Heart left ventricle (tissue), 16 donors: ENCODE data around the gene PRDM8. TPM values are rescaled to one million over a fixed set of nuclear protein-coding genes. Genes with fewer than 3 reads are reported as not detected.

Experiments
- ATAC-seq, 4 donors: fragments of 200-7000 bp; cut with Tn5 transposase; one replicate each; pipeline ENCODE4 v1.9.1; 2020 to 2022; ENCODE audit warnings: moderate library complexity in 4 of 4, mild to moderate bottlenecking in 3 of 4, moderate number of reproducible peaks in 1 of 4
- DNase-seq, 5 donors: peaks; one replicate each; pipeline ENCODE4 v3.0.0-alpha.2; 2020
- H3K27ac ChIP-seq, 12 donors: fragments of 200-600 bp; sonication (generic) in 4 of 12; one replicate each; pipeline versions ENCODE4 v1.5.0 to v1.8.0; 2016 to 2022; ENCODE audit warnings: mild to moderate bottlenecking in 2 of 12
- H3K27me3 ChIP-seq, 9 donors: fragments of 200-600 bp; sonication (generic) in 2 of 9; one replicate each; pipeline versions ENCODE4 v1.5.1 to v1.8.0; 2016 to 2022; ENCODE audit warnings: mild to moderate bottlenecking in 3 of 9
- H3K36me3 ChIP-seq, 9 donors: fragments of 200-600 bp; sonication (generic) in 2 of 9; one replicate each; pipeline versions ENCODE4 v1.5.0 to v1.8.0; 2018 to 2022; ENCODE audit warnings: mild to moderate bottlenecking in 2 of 9
- H3K4me1 ChIP-seq, 12 donors: fragments of 200-600 bp; sonication (generic) in 4 of 12; one replicate each; pipeline versions ENCODE4 v1.5.0 to v1.8.0; 2016 to 2022; ENCODE audit warnings: mild to moderate bottlenecking in 3 of 12
- H3K4me3 ChIP-seq, 12 donors: fragments of 200-600 bp; sonication (generic) in 4 of 12; one replicate each; pipeline versions ENCODE4 v1.5.0 to v1.8.0; 2017 to 2022; ENCODE audit warnings: mild to moderate bottlenecking in 9 of 12, moderate library complexity in 4 of 12
- H3K9me3 ChIP-seq, 12 donors: fragments of 200-600 bp; sonication (generic) in 4 of 12; one replicate each; pipeline versions ENCODE4 v1.5.0 to v1.8.0; 2016 to 2022; ENCODE audit warnings: mild to moderate bottlenecking in 1 of 12
- CTCF ChIP-seq, 12 donors: fragments of 200-600 bp; sonication (generic) in 4 of 12; IDR thresholded peaks; one replicate each; pipeline versions ENCODE4 v1.5.0 to v1.8.0; 2018 to 2022; ENCODE audit warnings: antibody characterized with exemption in 12 of 12, mild to moderate bottlenecking in 5 of 12
- POLR2A ChIP-seq, 2 donors: fragments of 450-650 bp; IDR thresholded peaks; one replicate each; pipeline ENCODE4 v1.6.1; 2017; ENCODE audit warnings: antibody characterized with exemption in 2 of 2, mild to moderate bottlenecking in 2 of 2, moderate library complexity in 2 of 2
- WGBS, 4 donors: extraction: QIAGEN DNeasy Blood & Tissue Kit in 2 of 4; methylation state at CpG; one replicate each; pipeline versions ENCODE4 v1.1.5 to v1.1.7; 2013 to 2018; 5-methylcytosine and 5-hydroxymethylcytosine counted together
- intact Hi-C, 10 donors: fragments of 100-400 bp; cut with DNase I; formaldehyde crosslinking; loops; one replicate each; pipeline versions ENCODE4 v1.11.1 to v1.14.2; 2022
- polyA plus RNA-seq, 2 donors: library from polyadenylated mRNA; stranded (reverse); fragments of 200-250 nt; gene quantifications; one replicate each; pipeline ENCODE4 v1.2.3, GENCODE V29; 2013
- total RNA-seq, 9 donors: library from RNA; depleted of rRNA in 2 of 9; stranded (reverse); fragments of >200 nt in 2 of 9; fragmentation: NEBNext Ultra II Directional in 3 of 9; extraction: Animal tissue kit (Norgen Biotek cat#: 25700) in 3 of 9; gene quantifications; one replicate each; pipeline versions ENCODE4 v1.1.0 to v1.2.4, GENCODE V29; 2016 to 2023
- donor health status: ischemic (EF 13 %, LVEDD 7.1; RV severe dilation, severe dysfunction).
- donor health status: healthy with polysubstance abuse.
- donor health status: DM: no; HTN: yes; CAD: no.
- donor health status: DM: no; HTN: no; CAD: no.
- donor health status: ischemic (EF 25% LVEDD 6.9; RV normal size, moderate dysfunction).
- donor health status: ischemic (EF 25% LVEDD 5.7; RV mildly dilated, moderate dysfunction).
- donor health status: healthy.
- donor health status: DM: yes; HTN: yes; CAD: no.
- donor health status: ischemic (EF 35%, LVEDD 5.7; RV mildly dilated, moderate dysfunction).
- donor health status: nonischemic (EF 11% LVEDD 7.7; RV severe dilation, severe dysfunction).
- donor health status: DM: yes; HTN: yes; CAD: no.
- donor health status: PGD.
- donor health status: ischemic (EF 29% LVEDD 5.4; RV normal size, mild dysfunction).
- donor health status: nonischemic (EF 23%, LVEDD 6.1; RV moderate dilation, normal function).

The PRDM8 gene
- total and polyA plus RNA-seq, 11 donors: 0.26 to 1.9 (median 0.80) TPM

- ATAC-seq (no peak), DNase-seq (no peak)
- H3K27me3 ChIP-seq: peaks cover 0 to 66% (median 11%) of the 10 kb centered on the region in 9 donors
- intact Hi-C loops: loop anchor here in 8 of 10 donors (5.0 to 10.0 kb wide), 7 partner anchors 105 to 1267 kb away; no protein-coding TSS in a partner anchor
- H3K4me1 ChIP-seq: no peaks in the 10 kb centered on the region
- H3K9me3 ChIP-seq: no peaks in the 10 kb centered on the region
- no peaks in the 10 kb centered on the region for H3K36me3 ChIP-seq
- H3K27ac ChIP-seq: no peak overlapping the region
- H3K4me3 ChIP-seq: no peak overlapping the region
- TF ChIP-seq POLR2A (IDR thresholded peaks at IDR 0.05): no peak
- no peak for TF ChIP-seq CTCF (IDR thresholded peaks at IDR 0.05)
- whole genome bisulfite sequencing, 4 donors: 33 to 45% (median 38%) methylated on average over 5 of the region's 5 CpGs
Observed at GRCh38 chr4:80219301-80220025, 22.2 kb downstream of the PRDM8 start.

- Histone ChIP-seq H3K9me3 (no peaks in the 10 kb centered on the region), H3K27me3 (peaks cover 0 to 76% (median 11%) of the 10 kb centered on the region in 9 donors), H3K27ac (no peak overlapping the region), H3K36me3 (no peaks in the 10 kb centered on the region), H3K4me3 (no peak overlapping the region), H3K4me1 (no peaks in the 10 kb centered on the region)
- ATAC-seq (no peak), DNase-seq (no peak)
- intact Hi-C loops: no loop called here
- 39 to 54% (median 45%) methylated on average over 3 of the region's 3 CpGs for WGBS, 4 donors
- TF ChIP-seq POLR2A (IDR thresholded peaks at IDR 0.05) (no peak), CTCF (IDR thresholded peaks at IDR 0.05) (no peak)
Observed at GRCh38 chr4:80220711-80221110, 23.4 kb downstream of the PRDM8 start.

GRCh38 chr4:80221161-80221560, 23.9 kb downstream of the PRDM8 start:
- Histone ChIP-seq H3K4me1 (no peaks in the 10 kb centered on the region), H3K27me3 (peaks cover 0 to 76% (median 11%) of the 10 kb centered on the region in 9 donors), H3K27ac (no peak overlapping the region), H3K9me3 (no peaks in the 10 kb centered on the region), H3K36me3 (no peaks in the 10 kb centered on the region), H3K4me3 (no peak overlapping the region)
- DNase-seq (no peak), ATAC-seq (no peak)
- no peak for TF ChIP-seq POLR2A (IDR thresholded peaks at IDR 0.05)
- TF ChIP-seq CTCF (IDR thresholded peaks at IDR 0.05): peak in 5 of 12 donors; percentile 12 to 36 (median 18)
- intact Hi-C loops: no loop called here

- 66 to 79% (median 76%) methylated on average over 2 of the region's 2 CpGs for WGBS, 4 donors
- DNase-seq (no peak), ATAC-seq (no peak)
- Histone ChIP-seq H3K4me3 (no peak overlapping the region), H3K4me1 (no peaks in the 10 kb centered on the region), H3K27ac (no peak overlapping the region), H3K36me3 (no peaks in the 10 kb centered on the region), H3K9me3 (no peaks in the 10 kb centered on the region), H3K27me3 (peaks cover 0 to 61% (median 6%) of the 10 kb centered on the region in 9 donors)
- TF ChIP-seq CTCF (IDR thresholded peaks at IDR 0.05) (no peak), POLR2A (IDR thresholded peaks at IDR 0.05) (no peak)
- intact Hi-C loops: no loop called here
Observed at GRCh38 chr4:80225595-80225994, 28.3 kb downstream of the PRDM8 start.
